ENCODE data around the gene ENDOD1. TPM values are rescaled to one million over a fixed set of nuclear protein-coding genes. Genes with fewer than 3 reads are reported as not detected.

Gene ENDOD1
- total RNA-seq, 4 donors from 2014 or later, result 22.8 to 33.7 (median 26.3) TPM

- no peak for TF ChIP-seq CTCF (IDR thresholded peaks at IDR 0.05; ENCODE audit: low read depth)
These were observed 22.4 kb upstream of the ENDOD1 start for GRCh38 chr11:95067039-95067840.

- no peak for TF ChIP-seq CTCF (IDR thresholded peaks at IDR 0.05; ENCODE audit: low read depth)
These were observed 21.8 kb upstream of the ENDOD1 start for GRCh38 chr11:95067841-95068219.

- TF ChIP-seq CTCF (IDR thresholded peaks at IDR 0.05; ENCODE audit: low read depth), result no peak
These were observed 21.1 kb upstream of the ENDOD1 start for GRCh38 chr11:95068549-95068948.

- TF ChIP-seq CTCF (IDR thresholded peaks at IDR 0.05; ENCODE audit: low read depth), result no peak
These were observed 19.2 kb upstream of the ENDOD1 start for GRCh38 chr11:95070471-95070870.

GRCh38 chr11:95072948-95073347 lies 16.7 kb upstream of the ENDOD1 start:
- no peak for TF ChIP-seq CTCF (IDR thresholded peaks at IDR 0.05; ENCODE audit: low read depth)

- TF ChIP-seq CTCF (IDR thresholded peaks at IDR 0.05; ENCODE audit: low read depth), result no peak
These were observed 14.7 kb upstream of the ENDOD1 start for GRCh38 chr11:95074792-95075563.

- TF ChIP-seq CTCF (IDR thresholded peaks at IDR 0.05; ENCODE audit: low read depth), result no peak
These were observed 13.2 kb upstream of the ENDOD1 start for GRCh38 chr11:95076416-95076815.

Measured in subcutaneous adipose tissue (tissue), 4 donors.